Measurements from ENCODE around the gene AKNA.

The AKNA gene

GRCh38 chr9:114362394-114362793 is 25.4 kb downstream of the AKNA start:
- no peak for DNase-seq (ENCODE audit: low read depth)

- DNase-seq (ENCODE audit: low read depth) = no peak
Observed at GRCh38 chr9:114361542-114361941, 26.2 kb downstream of the AKNA start.

DNA sequence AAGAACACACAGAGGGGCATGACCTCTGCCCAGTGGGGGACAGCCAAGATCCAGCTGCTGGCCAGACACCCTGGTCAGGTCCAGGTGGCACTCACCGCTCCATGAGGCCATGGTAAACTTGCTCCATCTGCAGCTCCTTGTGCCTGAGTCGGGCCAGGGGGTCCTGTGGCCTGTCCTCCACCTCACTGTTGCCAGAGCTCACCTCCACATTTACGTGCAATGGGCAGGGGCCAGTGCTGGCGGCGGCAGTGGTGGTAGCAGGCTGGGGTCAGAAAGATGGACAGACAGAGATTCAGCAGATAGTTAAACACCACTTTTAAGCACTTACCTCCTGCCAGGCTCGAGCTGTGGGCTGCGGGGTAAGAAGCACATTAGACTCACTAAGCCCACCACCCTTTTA is 28.0 kb downstream of the AKNA start:
- DNase-seq (ENCODE audit: low read depth) = no peak

- DNase-seq (ENCODE audit: low read depth) = no peak
Observed at GRCh38 chr9:114357911-114358328, 29.9 kb downstream of the AKNA start.

- no peak for DNase-seq (ENCODE audit: low read depth)
Observed at GRCh38 chr9:114357360-114357759, 30.4 kb downstream of the AKNA start.

- no peak for DNase-seq (ENCODE audit: low read depth)
Observed at GRCh38 chr9:114356792-114357191, 31.0 kb downstream of the AKNA start.

- no peak for DNase-seq (ENCODE audit: low read depth)
Observed at GRCh38 chr9:114355821-114356220, 32.0 kb downstream of the AKNA start.

DNA sequence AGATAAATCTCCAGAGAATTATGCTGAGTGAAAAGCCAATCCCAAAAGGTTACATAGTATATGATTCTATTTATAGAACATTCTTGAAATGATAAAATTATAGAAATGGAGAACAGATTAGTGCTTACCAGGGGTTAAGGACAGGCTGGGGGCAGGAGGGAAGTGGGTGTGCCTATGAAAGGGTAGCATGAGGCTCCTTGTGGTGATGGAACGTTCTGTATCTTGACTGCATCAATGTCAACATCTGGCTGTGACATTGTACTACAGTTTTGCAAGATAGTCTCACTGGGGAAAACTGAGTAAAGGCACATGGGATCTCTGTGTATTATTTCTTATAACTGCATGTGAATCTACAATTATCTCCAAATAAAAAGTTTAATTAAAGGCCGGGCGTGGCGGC is 35.9 kb downstream of the AKNA start:
- no peak for DNase-seq (ENCODE audit: low read depth)

GRCh38 chr9:114350636-114351401 is 37.0 kb downstream of the AKNA start:
- DNase-seq (ENCODE audit: low read depth) = no peak

GRCh38 chr9:114349713-114350480 is 37.9 kb downstream of the AKNA start:
- no peak for DNase-seq (ENCODE audit: low read depth)

- peak; percentile 83 for DNase-seq (ENCODE audit: low read depth)
Observed at GRCh38 chr9:114348906-114349482, 38.8 kb downstream of the AKNA start.

- no peak for DNase-seq (ENCODE audit: low read depth)
Observed at GRCh38 chr9:114348261-114348905, 39.4 kb downstream of the AKNA start.

GRCh38 chr9:114347675-114348074 is 40.1 kb downstream of the AKNA start:
- no peak for DNase-seq (ENCODE audit: low read depth)

DNA sequence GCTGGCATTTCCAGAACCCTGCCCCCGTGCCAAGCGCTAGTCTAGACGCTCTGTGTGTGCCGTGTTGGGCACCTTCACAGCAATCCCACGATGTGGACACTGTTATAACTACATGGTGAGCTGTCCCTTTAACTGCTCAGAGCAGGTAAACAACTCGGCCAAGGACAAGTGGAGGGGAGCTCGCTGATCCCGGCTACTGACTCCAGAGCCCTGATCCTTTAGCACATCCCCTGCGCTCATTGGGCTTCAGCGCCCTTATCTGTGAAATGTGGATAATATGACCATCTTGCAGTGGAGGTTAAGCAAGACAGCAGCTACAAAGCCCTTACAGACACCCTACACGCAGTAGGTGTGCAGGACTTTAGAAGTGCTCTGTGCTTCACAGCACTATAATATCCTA is 41.6 kb downstream of the AKNA start:
- DNase-seq (ENCODE audit: low read depth) = no peak

GRCh38 chr9:114345493-114346065 is 42.2 kb downstream of the AKNA start:
- DNase-seq (ENCODE audit: low read depth) = no peak

GRCh38 chr9:114344692-114345091 is 43.1 kb downstream of the AKNA start:
- no peak for DNase-seq (ENCODE audit: low read depth)

GRCh38 chr9:114344188-114344566 is 43.6 kb downstream of the AKNA start:
- no peak for DNase-seq (ENCODE audit: low read depth)

GRCh38 chr9:114343471-114344187 is 44.2 kb downstream of the AKNA start:
- no peak for DNase-seq (ENCODE audit: low read depth)

- no peak for DNase-seq (ENCODE audit: low read depth)
Observed at GRCh38 chr9:114342755-114343440, 44.9 kb downstream of the AKNA start.

DNA sequence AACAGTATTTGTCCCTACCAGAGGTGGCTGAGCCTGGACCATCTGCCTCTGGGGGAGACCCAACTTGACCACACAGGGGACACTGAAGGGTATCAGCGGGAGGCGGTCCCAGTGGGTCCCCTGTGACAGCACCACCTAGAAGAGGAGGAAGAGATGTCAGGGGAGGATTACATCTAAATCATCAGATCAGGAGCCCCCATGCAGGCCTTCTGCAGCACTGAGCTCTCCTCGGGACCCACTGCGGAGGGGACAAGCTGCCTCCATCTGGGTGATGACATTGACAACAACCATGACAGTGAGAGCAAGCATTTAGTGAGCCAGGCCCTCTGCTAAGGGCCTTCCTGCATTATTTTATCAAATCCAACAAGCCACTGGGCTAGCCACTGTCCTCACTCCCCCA is 45.8 kb downstream of the AKNA start:
- no peak for DNase-seq (ENCODE audit: low read depth)

All from activated T-cell treated with anti-CD3 and anti-CD28 coated beads for 24 hours (primary cell).